GM19193 (cell line): Measurements from ENCODE around the gene LOXL1.

Source experiments
- POLR2A ChIP-seq: IDR thresholded peaks from 4 replicates; pipeline ENCODE4 v1.6.1; 2011; ENCODE audit not compliant: insufficient read depth, insufficient read length; ENCODE audit errors: extremely low read depth

LOXL1 gene

GRCh38 chr15:73927476-73928240, 1.4 kb downstream of the LOXL1 start:
- TF ChIP-seq POLR2A, result no peak

- TF ChIP-seq POLR2A, result no peak
Measured at GRCh38 chr15:73928241-73928579, 1.9 kb downstream of the LOXL1 start.

GRCh38 chr15:73928971-73929627, 2.8 kb downstream of the LOXL1 start:
- TF ChIP-seq POLR2A, result no peak

- no peak for TF ChIP-seq POLR2A
Measured at GRCh38 chr15:73930371-73930770, 4.1 kb downstream of the LOXL1 start.

GRCh38 chr15:73930790-73931281, 4.6 kb downstream of the LOXL1 start:
- TF ChIP-seq POLR2A, result no peak

- no peak for TF ChIP-seq POLR2A
Measured at GRCh38 chr15:73931441-73931840, 5.2 kb downstream of the LOXL1 start.

GRCh38 chr15:73932381-73933191, 6.3 kb downstream of the LOXL1 start:
- TF ChIP-seq POLR2A, result no peak

GRCh38 chr15:73934281-73934680, 8.0 kb downstream of the LOXL1 start:
- no peak for TF ChIP-seq POLR2A

GRCh38 chr15:73935547-73935946, 9.3 kb downstream of the LOXL1 start:
- no peak for TF ChIP-seq POLR2A

- no peak for TF ChIP-seq POLR2A
Measured at GRCh38 chr15:73936181-73936580, 9.9 kb downstream of the LOXL1 start.

GRCh38 chr15:73936588-73937290, 10.5 kb downstream of the LOXL1 start:
- no peak for TF ChIP-seq POLR2A

GRCh38 chr15:73937296-73937695, 11.0 kb downstream of the LOXL1 start:
- no peak for TF ChIP-seq POLR2A

GRCh38 chr15:73937726-73938125, 11.5 kb downstream of the LOXL1 start:
- no peak for TF ChIP-seq POLR2A

GRCh38 chr15:73939138-73939537, 12.9 kb downstream of the LOXL1 start:
- TF ChIP-seq POLR2A, result no peak

GRCh38 chr15:73940061-73940981, 14.1 kb downstream of the LOXL1 start:
- no peak for TF ChIP-seq POLR2A

- TF ChIP-seq POLR2A, result no peak
Measured at GRCh38 chr15:73941044-73941443, 14.8 kb downstream of the LOXL1 start.
